GM21423 (cell line): ENCODE results near the gene INTS4.
"Not testable (repeated sequence)": the region's sequence is repeated elsewhere in the genome, so short reads cannot be mapped to it uniquely, and the experiment has no call there.

Experiments
- ATAC-seq: cut with Tn5 transposase; IDR thresholded peaks from one replicate; pipeline ENCODE4 v1.9.1; 2021; ENCODE audit warnings: mild to moderate bottlenecking, moderate library complexity; ENCODE audit not compliant: unreplicated experiment

The INTS4 gene

DNA sequence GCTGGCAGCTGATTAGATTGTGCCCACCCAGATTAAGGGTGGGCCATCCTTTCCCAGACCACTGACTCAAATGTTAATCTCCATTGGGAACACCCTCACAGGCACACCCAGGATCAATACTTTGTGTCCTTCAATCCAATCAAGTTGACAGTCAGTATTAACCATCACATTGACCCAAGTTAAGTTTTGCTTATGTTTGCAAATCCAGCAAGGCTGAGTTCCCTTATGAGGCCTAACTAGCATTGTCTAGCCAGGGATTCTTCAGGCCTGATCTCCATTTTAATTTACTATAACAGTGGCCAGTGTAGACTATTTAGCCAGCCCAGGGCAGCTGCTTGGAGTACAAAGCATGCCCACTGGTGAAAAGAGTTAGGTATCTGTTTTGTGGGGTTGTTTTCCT lies 30.9 kb upstream of the INTS4 start:
- no peak for ATAC-seq

DNA sequence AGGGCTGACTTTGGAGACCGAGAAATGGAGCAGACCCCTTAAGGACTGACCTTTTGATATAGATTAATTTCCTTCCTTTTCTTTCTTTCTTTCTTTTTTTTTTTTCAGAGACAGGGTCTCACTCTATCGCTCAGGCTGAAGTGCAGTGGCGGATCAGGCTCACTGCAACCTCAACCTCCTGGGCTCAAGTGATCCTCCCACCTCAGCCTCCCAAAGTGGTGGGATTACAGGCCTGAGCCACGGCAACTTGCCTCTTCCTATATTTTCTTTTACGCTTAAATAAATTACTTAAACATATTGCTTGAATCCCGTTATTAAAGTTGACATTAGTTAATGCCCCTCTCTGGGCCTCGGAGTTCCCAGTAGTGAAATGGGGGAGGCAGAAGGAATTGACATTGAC lies 29.0 kb upstream of the INTS4 start:
- ATAC-seq: no peak

DNA sequence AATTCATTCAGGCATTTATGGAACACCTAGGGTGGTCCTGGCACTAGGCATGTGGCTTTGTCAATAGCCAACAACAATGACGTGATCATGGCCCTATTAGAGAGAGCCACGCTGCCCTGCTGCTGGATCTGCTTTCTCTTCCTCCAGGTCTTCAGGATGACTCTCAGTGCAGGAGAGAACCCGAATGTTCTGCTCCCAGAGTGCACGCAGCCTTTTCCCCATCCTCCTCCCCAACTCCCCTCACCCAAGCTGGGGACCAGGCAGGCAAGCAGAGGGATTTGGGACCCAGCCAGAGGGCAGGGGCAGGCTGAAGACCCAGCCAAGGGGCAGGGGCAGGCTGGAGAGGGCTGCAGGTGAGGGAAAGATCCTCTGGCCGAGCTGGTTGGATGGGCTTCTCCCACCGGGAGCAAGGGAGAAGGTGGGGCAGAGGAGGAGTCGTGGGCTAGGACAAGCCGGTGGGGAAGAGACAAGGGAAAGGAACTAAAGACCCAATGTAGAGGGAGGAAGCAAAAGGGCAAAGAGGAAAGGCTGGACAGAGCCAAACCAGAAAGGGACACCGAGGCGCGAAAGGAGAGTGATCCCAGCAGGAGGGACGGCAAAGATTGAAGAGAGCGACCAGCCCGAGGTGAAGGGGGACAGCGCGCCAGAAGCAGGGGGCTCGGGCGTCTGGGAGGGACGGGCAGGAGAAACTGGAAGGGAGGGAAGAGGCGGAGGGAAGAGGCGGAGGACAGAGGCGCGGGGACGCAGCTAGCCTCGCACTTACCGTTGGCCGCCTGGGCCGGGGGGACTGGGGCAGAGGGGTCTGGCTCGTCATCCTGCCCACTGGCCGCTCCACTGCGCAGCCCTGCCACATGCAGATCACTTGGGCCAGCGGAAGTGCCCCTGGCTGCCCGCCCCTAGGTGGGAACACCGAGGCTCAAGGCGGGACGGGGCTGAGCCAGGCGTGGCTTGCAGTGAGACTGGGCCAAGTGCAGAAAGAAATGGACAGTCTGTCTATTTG lies 28.2 kb upstream of the INTS4 start, which contains the start of gene KCTD14:
TSS of gene KCTD14 (minus strand) at position 880 of the 1,000 bp plus-strand sequence. CDS start at position 853, 27 bp downstream.
- no peak for ATAC-seq

DNA sequence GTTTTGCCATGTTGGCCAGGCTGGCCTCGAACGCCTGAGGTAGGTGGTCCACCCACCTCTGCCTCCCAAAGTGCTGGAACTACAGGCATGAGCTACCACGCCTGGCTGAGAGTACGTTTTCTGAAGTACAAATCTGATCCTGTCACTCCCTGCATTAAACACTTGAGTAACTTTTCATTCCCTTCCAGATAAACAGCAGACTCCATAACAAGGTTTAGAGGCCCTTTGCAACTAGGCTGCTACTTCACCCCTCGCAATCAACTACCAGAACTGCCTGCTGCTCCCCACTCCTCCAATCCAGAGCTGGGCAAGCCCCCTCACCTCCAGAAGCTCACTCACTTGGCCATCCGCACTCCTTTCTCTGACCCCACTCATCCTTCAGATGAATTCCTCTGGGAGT lies 27.1 kb upstream of the INTS4 start:
- no peak for ATAC-seq

DNA sequence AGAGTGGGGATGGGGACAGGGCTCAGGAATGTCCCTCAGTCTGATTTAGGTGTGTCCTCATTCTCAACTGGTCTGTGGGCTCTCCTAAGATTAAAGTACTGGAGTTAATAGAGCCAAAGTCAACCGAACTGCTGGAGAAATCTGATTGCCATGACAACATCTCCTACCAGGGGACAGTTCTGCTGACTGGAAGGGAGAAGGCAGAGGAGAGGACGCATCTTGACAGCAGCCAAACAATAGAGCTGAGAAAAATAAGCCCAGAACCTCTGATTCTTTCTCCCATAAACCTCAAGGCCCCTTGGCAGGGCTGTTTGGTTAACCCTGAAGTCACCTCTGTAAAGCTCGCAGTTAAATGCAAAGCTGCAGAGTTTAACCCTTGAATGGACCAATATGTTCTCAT lies 25.8 kb upstream of the INTS4 start:
- ATAC-seq: no peak

DNA sequence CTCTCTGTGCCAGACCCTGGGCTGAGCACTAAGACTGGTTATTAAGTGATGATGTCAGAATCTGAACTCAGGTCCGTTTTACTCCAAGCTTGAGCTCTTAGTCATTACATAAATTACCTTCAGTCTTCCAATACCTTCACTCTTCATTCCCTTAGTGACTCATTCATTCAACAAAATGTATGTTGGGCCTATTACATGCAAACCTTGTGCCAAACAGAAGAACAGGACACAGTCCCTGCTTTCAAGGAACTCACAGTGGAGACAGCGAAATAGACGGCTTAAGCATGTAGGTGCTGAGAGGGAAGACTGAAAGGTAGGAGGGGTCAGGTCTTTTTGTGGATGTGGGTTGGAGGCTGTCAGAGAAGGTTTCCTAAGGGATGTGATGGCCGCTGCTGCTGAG lies 25.3 kb upstream of the INTS4 start:
- no peak for ATAC-seq

DNA sequence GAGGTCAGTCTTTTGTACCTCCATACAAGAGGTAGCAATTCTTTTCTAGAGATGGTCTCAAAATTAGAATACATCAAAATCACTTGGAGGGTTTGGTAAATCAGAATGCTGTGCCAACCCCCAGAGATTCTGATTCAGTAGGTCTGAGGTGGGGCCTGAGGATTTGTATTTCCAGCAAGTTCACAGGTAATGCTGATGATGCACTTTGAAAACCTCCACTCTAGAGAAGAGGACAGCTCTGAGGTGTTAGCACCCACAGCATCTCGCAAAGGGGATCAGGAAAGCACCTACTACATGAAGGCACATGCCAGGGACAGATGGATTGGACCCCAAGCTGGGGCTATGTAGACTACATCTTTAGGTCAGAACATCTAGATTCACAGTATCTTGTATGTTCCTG lies 21.4 kb upstream of the INTS4 start:
- ATAC-seq: no peak

DNA sequence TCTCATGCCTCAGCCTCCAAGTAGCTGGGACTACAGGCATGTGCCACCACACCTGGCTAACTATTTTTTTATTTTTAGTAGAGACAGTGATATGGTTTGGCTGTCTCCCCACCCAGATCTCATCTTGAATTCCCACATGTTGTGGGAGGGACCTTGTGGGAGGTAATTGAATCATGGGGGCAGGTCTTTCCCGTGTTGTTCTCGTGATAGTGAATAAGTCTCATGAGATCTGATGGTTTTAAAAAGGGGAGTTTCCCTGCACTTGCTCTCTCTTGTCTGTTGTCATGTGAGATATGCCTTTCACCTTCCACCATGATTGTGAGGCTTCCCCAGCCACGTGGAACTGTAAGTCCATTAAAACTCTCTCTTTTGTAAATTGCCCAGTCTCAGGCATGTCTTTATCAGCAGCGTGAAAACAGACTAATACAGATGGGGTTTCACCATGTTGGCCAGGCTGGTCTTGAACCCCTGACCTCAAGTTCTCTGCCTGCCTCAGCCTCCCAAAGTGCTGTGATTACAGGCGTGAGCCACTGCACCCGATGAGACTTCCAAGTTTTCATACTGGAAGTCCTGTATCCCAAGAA lies 20.6 kb upstream of the INTS4 start:
- not testable (repeated sequence) for ATAC-seq

DNA sequence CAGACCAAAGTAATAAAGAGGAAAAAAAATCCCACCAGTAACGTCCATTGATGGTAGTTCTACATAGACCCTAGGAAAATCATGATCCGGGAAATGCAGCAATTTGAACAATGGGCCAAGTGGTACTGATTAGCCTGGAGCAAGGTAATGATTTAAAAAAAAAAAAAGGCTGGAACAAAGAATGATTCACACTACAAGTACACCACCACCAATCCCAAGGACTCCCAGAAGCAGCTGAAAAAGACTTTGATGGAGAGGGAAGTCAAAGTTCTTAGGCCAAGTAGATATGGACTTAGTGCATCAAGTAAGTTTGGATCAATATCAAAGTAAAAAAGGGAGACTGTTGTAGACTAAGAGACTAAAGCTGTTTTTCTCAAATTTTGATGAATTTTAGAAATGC lies 16.8 kb upstream of the INTS4 start:
- ATAC-seq: no peak

DNA sequence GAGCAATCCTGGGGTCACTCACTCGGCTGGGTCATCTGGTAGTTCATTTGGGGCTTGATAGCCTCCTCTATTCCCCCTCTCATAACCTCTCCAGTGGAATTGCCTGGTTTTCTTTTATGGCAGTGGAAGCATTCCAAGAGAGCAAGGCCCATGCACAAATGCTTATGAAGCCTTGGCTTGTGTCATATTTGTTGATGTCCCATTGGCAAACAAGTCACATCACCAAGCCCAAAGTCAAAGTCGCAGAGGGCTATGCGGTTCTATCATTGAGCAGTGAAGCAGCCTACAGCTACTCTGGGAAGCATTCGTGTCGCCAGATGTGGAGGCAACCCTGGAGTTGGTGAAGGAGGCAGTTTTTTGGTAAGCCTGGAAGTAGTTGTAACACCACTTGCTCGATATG lies 16.3 kb upstream of the INTS4 start:
- ATAC-seq: no peak

DNA sequence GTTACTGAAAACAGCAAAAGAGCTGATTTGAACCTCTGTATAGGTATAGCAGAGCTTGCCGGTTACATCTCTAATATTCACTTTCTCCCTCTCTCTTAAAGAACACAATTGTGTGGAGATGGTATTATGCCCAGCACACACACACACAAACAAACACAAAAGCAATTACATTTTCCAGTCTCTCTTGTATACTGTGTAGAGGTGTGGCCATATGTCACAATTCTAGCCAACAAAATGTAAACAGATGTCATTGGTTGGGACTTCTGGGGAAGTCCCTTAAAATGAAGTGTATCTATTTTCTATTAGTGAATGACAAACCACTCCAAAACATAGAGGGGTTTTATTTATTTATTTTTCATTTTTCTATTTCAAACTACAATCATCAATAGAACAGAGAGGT lies 15.8 kb upstream of the INTS4 start:
- no peak for ATAC-seq

DNA sequence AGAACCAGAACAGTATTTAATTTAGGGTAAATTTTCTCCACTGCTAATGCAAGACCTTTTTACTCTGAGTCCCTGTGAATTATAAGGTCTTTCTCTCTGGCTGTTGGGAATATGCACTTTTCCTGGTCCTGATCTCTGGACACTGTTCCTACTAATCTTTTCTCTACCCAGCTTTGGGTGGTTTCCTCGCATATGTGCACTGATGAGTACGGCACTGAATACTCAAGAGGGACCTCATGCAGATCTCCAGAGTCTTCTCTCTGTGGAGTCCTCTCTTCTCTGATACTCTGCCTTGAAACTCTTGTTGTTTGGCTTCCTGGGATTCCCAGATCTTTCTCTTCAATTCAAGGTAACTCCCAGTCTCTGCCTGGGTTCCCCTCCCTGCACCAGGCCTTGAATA lies 14.6 kb upstream of the INTS4 start:
- ATAC-seq: no peak

DNA sequence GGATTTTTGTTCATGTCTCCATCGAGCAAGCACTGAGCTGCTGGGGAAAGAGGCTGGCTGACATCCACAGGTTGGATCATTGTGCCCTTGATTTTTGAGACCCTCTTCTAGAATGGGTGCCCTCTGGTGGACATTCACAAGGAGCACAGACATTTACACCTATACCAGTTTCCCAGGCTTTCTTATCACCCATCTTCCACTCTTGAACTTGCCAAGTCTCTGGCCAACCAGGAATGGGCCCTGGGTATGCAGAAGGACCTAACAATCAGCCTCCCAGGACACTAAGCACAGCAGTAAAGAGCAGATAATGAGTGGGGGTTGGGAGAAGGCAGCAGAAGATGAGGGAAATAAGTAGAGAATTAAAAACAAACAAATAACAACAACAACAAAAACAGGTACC lies 5.7 kb upstream of the INTS4 start:
- ATAC-seq: peak; percentile 46

DNA sequence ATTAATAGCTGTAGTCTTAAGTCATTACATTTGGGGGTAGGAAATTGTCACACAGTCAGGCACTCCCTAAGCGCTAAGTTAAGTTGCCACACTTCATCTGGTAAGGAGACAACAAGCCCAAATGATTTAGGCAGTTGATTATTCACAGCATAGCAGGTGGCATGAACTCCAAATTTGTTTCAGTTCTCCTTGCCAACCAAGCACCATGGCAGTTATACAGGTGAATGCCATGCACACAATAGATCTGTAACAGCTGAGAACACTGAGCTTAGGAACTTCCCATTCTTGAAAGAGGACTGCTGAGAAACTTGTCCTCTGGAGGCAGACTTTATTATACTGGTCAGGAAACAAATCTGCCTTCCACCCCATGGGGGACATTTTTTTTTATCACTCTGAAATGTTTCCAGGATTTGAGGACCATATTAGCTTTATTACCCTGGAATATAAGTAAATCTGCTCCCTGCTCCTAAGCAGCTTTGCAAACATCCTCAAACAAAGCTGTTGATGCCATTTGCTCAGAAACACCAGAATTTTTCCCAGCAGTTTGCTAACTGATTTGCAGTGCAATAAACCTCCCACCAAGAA lies 5.1 kb upstream of the INTS4 start:
- no peak for ATAC-seq

DNA sequence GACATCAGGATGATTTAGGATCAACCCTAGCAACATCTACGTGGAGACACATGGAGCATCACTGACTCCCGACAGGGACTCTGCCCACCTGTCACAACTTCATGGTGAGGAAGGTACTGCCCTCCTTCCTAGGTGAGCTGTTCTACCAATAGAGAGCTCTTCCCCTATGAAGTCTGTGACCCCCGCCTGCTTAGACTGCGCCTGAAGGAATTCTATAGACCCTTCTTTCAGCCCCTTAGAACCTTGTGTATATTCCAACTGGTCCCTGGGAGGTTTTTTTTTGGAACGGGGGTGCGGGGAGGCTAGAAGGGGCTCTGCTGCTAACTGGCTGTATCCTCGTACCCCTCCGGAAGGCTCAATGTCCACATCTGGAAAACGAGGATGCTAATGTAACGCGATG lies 566 bp downstream of the INTS4 start:
- ATAC-seq: no peak

DNA sequence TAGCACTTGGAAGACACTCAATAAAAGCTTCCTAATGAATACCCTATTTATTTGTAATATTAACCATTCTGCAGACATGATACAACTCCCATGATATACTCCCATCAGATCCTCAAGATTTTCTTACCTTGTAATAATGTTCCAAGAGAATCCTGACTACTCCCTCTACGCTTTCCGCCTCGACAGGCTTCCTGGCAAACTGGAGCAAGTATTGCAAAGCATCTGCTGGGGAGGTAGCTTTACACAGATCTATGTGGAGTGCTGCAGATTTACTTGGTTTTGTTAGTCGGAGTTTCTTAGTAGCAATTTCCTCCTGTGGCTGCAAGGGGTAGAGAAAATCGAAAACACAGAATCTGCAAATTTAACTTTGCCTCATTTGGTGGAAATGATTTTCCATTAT lies 3.5 kb downstream of the INTS4 start:
- ATAC-seq: no peak

DNA sequence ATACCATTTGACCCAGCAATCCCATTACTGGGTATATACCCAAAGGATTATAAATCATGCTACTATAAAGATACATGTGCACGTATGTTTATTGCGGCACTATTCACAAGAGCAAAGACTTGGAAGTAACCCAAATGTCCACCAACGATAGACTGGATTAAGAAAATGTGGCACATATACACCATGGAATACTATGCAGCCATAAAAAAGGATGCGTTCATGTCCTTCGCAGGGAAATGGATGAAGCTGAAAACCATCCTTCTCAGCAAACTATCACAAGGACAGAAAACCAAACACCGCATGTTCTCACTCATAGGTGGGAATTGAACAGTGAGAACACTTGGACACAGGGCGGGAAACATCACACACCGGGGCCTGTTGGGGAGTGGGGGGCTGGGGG lies 8.0 kb downstream of the INTS4 start:
- not testable (repeated sequence) for ATAC-seq

DNA sequence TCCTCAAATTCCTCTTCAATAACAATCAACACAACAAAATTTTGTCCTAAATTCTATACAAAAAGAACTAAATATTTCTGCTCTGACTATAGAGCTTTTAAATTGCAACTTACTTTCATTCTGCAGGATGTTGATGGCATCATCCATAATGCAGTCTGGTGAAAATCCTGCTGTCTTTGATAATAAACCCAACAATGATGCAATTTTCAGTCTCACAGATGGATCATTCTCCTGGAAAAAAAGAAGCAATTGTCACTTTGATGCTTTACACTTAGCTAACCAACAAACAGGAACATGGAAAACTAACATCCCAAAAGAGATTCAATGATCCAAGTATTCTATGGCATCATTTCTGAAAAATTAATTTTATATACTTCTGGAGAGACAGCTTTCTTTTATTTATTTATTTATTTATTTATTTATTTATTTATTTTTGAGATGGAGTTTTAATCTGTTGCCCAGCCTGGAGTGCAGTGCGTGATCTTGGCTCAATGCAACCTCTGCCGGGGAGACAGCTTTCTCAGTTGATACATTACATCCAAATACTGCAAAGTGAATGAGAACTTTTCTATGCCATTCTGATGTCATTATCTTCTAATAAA lies 13.0 kb downstream of the INTS4 start:
- ATAC-seq: no peak

DNA sequence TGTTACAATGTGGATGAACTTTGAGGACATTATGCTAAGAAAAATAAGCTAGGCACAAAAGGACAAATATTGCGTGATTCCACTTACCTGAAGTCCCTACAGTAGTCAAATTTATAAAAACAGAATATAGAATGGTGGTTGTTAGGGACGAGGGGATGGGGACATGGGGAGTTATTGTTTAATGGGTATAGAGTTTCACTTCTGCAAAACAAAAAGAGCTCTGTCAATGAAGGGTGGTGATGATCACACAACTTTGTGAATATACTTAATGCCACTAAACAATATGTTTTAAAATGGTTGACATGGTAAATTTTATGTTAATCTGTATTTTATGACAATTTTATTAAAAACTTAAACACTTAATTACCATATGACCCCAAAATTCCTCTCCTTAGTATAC lies 26.1 kb downstream of the INTS4 start:
- peak; percentile 94 for ATAC-seq

DNA sequence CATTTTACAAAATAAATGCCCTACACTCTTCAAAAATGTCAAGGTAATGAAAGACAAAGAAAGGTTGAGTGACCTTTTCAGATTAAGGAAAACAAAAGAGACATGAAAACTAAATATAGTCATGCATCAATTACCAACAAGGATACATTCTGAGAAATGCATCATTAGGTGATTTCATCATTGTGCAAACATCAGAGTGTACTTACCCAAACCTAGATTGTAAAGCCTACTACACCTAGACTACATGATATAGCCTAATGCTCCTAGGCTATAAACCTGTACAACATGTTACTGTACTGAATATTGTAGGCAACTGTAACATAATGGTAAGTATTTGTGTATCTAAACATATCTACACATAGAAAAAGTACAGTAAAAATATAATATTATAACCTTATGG lies 26.7 kb downstream of the INTS4 start:
- ATAC-seq: no peak

DNA sequence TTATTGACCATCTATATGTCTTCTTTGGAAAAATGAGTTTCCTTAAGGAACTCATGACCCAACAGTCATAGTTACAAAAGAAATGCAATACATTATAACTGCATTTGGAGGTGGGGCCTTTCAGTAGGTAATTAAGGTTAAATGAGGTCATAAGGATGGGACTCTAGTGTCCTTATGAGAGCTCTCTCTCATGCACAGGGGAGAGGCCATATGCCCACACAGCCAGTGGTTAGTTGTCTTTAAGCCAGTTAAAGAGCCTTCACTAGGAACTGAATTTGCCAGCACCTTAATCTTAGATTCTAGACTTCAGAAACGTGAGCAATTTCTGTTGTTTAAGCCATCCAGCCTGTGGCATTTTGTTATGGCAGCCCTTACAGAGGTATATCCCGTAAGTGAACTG lies 27.3 kb downstream of the INTS4 start:
- ATAC-seq: no peak

DNA sequence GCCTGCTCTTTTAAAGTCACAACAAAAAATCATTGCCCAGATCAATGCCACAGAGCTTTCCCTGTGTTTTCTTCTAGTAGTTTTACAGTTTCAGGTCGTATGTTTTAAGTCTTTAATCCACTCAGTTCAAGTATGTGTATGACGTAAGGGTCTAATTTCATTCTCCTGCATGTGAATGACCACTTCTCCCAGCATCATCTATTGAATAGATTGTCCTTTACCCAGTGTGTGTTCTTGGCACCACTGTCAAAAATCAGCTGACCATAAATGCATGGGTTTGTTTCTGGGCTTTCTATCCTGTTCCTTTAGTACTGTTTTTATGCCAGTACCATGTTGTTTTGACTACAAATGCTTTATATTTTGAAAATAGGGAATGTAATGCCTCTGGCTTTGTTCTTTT lies 28.1 kb downstream of the INTS4 start:
- ATAC-seq: no peak
